ENCODE results near the gene CRIP2. TPM values are rescaled to one million over a fixed set of nuclear protein-coding genes. Genes with fewer than 3 reads are reported as not detected.

The CRIP2 gene
- total and polyA plus RNA-seq, 2 donors (not counting 3 experiments of a cell fraction or from before 2014, with no cell fraction given): 322 to 954 TPM

DNA sequence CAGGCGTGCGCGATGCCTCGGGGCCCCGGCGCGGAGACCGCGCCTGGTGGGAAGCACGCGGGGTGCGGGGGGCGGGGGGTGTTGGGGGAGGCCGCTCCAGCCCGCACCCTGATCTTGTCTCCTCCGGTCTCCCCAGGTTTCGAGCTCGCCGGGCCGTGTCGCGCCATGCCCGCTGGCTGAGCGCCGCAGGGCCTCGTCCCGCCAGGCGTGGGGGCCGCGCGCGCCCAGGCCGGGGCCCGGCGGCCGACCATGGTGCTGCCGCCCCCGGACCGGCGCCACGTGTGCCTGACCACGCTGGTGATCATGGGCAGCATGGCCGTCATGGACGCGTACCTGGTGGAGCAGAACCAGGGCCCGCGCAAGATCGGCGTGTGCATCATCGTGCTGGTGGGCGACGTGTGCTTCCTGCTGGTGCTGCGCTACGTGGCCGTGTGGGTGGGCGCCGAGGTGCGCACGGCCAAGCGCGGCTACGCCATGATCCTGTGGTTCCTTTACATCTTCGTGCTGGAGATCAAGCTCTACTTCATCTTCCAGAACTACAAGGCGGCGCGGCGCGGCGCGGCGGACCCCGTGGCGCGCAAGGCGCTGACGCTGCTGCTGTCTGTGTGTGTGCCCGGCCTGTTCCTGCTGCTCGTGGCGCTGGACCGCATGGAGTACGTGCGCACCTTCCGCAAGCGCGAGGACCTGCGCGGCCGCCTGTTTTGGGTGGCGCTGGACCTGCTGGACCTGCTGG, 54.1 kb downstream of the CRIP2 start:
- H3K9me3 ChIP-seq (replicated peaks; ENCODE audit: control insufficient read depth, insufficient read depth, low read length): no peaks in the 10 kb centered on the region
- no TSS peak for BruUV-seq (replicated peaks)
- peak; percentile 78 for TF ChIP-seq EZH2 (IDR thresholded peaks at IDR 0.05; ENCODE audit: borderline replicate concordance, low read depth, low read length, severe bottlenecking)
- TF ChIP-seq, protein P1, sequence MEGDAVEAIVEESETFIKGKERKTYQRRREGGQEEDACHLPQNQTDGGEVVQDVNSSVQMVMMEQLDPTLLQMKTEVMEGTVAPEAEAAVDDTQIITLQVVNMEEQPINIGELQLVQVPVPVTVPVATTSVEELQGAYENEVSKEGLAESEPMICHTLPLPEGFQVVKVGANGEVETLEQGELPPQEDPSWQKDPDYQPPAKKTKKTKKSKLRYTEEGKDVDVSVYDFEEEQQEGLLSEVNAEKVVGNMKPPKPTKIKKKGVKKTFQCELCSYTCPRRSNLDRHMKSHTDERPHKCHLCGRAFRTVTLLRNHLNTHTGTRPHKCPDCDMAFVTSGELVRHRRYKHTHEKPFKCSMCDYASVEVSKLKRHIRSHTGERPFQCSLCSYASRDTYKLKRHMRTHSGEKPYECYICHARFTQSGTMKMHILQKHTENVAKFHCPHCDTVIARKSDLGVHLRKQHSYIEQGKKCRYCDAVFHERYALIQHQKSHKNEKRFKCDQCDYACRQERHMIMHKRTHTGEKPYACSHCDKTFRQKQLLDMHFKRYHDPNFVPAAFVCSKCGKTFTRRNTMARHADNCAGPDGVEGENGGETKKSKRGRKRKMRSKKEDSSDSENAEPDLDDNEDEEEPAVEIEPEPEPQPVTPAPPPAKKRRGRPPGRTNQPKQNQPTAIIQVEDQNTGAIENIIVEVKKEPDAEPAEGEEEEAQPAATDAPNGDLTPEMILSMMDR (IDR thresholded peaks at IDR 0.05; ENCODE audit: extremely low read depth in 1 of 2, insufficient read depth in 1 of 2, low read depth in 1 of 2, low read length in 2 of 2): no peak
- peak overlapping the region in 2 of 3 experiments; percentile 22 to 29 for H3K4me3 ChIP-seq (replicated peaks in 1 of 3; ENCODE audit: insufficient read depth in 1 of 3, low read depth in 1 of 3, low read length in 3 of 3)
- H3K27me3 ChIP-seq (ENCODE audit: control insufficient read depth in 2 of 2, insufficient read depth in 2 of 2, low read length in 2 of 2): peaks cover 6 to 7% of the 10 kb centered on the region in 2 experiments
- H3K79me2 ChIP-seq (ENCODE audit: control insufficient read depth, insufficient read depth, low read length): no peaks in the 10 kb centered on the region
- H4K20me1 ChIP-seq (replicated peaks; ENCODE audit: control insufficient read depth, extremely low read depth, insufficient read depth, low read length): no peaks in the 10 kb centered on the region
- dilution Hi-C loops (cut with MboI; ENCODE audit: extremely low pct_ligation_motif_present, low sequenced_read_pairs): no loop called here
- no peak for FAIRE-seq
- H3K9me1 ChIP-seq (replicated peaks; ENCODE audit: control insufficient read depth, extremely low read depth, insufficient read depth, low read length): no peaks in the 10 kb centered on the region
- intact Hi-C loops (cut with micrococcal nuclease): loop anchor here (1.0 kb wide), 3 partner anchors 37 to 157 kb away; partner anchors contain the start of gene TEDC1
- ChIA-PET POLR2A (no interaction called here), CTCF (interaction anchor here (0.7 to 2.7 kb wide), 15 partner anchors 8 to 441 kb away, joined by 3 to 35 read pairs (median 4); partner anchors contain the start of gene TEDC1)
- peak; percentile 25 for DNase-seq (ENCODE audit: low read depth, low spot score)
- H3K4me1 ChIP-seq (ENCODE audit: control insufficient read depth, extremely low read depth, insufficient read depth, low read length): peaks cover 17% of the 10 kb centered on the region
- H3K36me3 ChIP-seq (ENCODE audit: control insufficient read depth in 2 of 2, extremely low read depth in 1 of 2, insufficient read depth in 2 of 2, low read length in 2 of 2): no peaks in the 10 kb centered on the region
- no peak overlapping the region for H3K27ac ChIP-seq (ENCODE audit: insufficient read depth, low read depth, low read length)
- no peak overlapping the region for H3K9ac ChIP-seq (replicated peaks; ENCODE audit: extremely low read depth, insufficient read depth, low read length)
- peak overlapping the region; percentile 9 for H3K4me2 ChIP-seq (ENCODE audit: insufficient read depth, low read length)
- peak overlapping the region; percentile 80 for H2AFZ ChIP-seq (ENCODE audit: low read depth, low read length)

DNA sequence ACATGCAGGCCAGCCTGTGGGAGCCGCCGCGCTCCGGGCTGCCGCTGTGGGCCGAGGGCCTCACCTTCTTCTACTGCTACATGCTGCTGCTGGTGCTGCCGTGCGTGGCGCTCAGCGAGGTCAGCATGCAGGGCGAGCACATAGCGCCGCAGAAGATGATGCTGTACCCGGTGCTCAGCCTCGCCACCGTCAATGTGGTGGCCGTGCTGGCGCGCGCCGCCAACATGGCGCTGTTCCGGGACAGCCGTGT, 54.6 kb downstream of the CRIP2 start:
- peak overlapping the region in 1 of 3 experiments; percentile 4 for H3K4me3 ChIP-seq (replicated peaks in 1 of 3; ENCODE audit: insufficient read depth in 1 of 3, low read depth in 1 of 3, low read length in 3 of 3)
- CTCF ChIA-PET: interaction anchor here (1.2 to 2.7 kb wide), 6 partner anchors 36 to 442 kb away, joined by 3 to 35 read pairs (median 10); no protein-coding TSS in a partner anchor
- H3K79me2 ChIP-seq (ENCODE audit: control insufficient read depth, insufficient read depth, low read length): no peaks in the 10 kb centered on the region
- H3K4me2 ChIP-seq (ENCODE audit: insufficient read depth, low read length): no peak overlapping the region
- H3K4me1 ChIP-seq (ENCODE audit: control insufficient read depth, extremely low read depth, insufficient read depth, low read length): peaks cover 17% of the 10 kb centered on the region
- H4K20me1 ChIP-seq (replicated peaks; ENCODE audit: control insufficient read depth, extremely low read depth, insufficient read depth, low read length): no peaks in the 10 kb centered on the region
- peak overlapping the region; percentile 80 for H2AFZ ChIP-seq (ENCODE audit: low read depth, low read length)
- TF ChIP-seq JUN (IDR thresholded peaks at IDR 0.05; ENCODE audit: borderline replicate concordance, insufficient read depth, insufficient read length, low read depth) (no peak), MYC (IDR thresholded peaks at IDR 0.05; ENCODE audit: low read depth, low read length) (no peak), POLR2A (IDR thresholded peaks at IDR 0.05; ENCODE audit: low read depth, low read length) (no peak), FOS (IDR thresholded peaks at IDR 0.05; ENCODE audit: borderline replicate concordance, insufficient read depth, low read length) (no peak)
- H3K27me3 ChIP-seq (ENCODE audit: control insufficient read depth in 2 of 2, insufficient read depth in 2 of 2, low read length in 2 of 2): peaks cover 6 to 7% of the 10 kb centered on the region in 2 experiments
- no peaks in the 10 kb centered on the region for H3K9me3 ChIP-seq (replicated peaks; ENCODE audit: control insufficient read depth, insufficient read depth, low read length)
- dilution Hi-C loops (cut with MboI; ENCODE audit: extremely low pct_ligation_motif_present, low sequenced_read_pairs): no loop called here
- no peak overlapping the region for H3K27ac ChIP-seq (ENCODE audit: insufficient read depth, low read depth, low read length)
- POLR2A ChIA-PET: no interaction called here
- FAIRE-seq (no peak), DNase-seq (ENCODE audit: low read depth, low spot score) (no peak)
- H3K9me1 ChIP-seq (replicated peaks; ENCODE audit: control insufficient read depth, extremely low read depth, insufficient read depth, low read length): no peaks in the 10 kb centered on the region
- H3K9ac ChIP-seq (replicated peaks; ENCODE audit: extremely low read depth, insufficient read depth, low read length): no peak overlapping the region
- intact Hi-C loops (cut with micrococcal nuclease): no loop called here
- no peaks in the 10 kb centered on the region for H3K36me3 ChIP-seq (ENCODE audit: control insufficient read depth in 2 of 2, extremely low read depth in 1 of 2, insufficient read depth in 2 of 2, low read length in 2 of 2)
- BruUV-seq (replicated peaks): no TSS peak

Other genes starting within 250 kb of the CRIP2 start
- gene BTBD6, start 226.3 kb upstream of the CRIP2 start, total RNA-seq: 57.7 and 63.1 TPM in 2 replicates
- 63.1 and 65.0 TPM in 2 replicates for gene BTBD6, start 226.3 kb upstream of the CRIP2 start, polyA plus RNA-seq
- 37.9 and 47.2 TPM in 2 replicates for gene BRF1, start 173.8 kb upstream of the CRIP2 start, total RNA-seq
- gene BRF1, start 173.8 kb upstream of the CRIP2 start, polyA plus RNA-seq: 18.6 and 19.0 TPM in 2 replicates
- gene PACS2, start 160.1 kb upstream of the CRIP2 start, total RNA-seq: 80.1 and 86.3 TPM in 2 replicates
- 52.6 and 52.7 TPM in 2 replicates for gene PACS2, start 160.1 kb upstream of the CRIP2 start, polyA plus RNA-seq
- gene TEX22, start 76.3 kb upstream of the CRIP2 start, total RNA-seq: 1.1 and 2.1 TPM in 2 replicates
- 0.06 and 0.22 TPM in 2 replicates for gene TEX22, start 76.3 kb upstream of the CRIP2 start, polyA plus RNA-seq
- 158 and 167 TPM in 2 replicates for gene MTA1, start 55.0 kb upstream of the CRIP2 start, total RNA-seq
- gene MTA1, start 55.0 kb upstream of the CRIP2 start, polyA plus RNA-seq: 85.2 and 97.2 TPM in 2 replicates
- gene CRIP1, start 12.1 kb downstream of the CRIP2 start, total RNA-seq: 4.8 and 8.1 TPM in 2 replicates
- 3.0 and 3.1 TPM in 2 replicates for gene CRIP1, start 12.1 kb downstream of the CRIP2 start, polyA plus RNA-seq
- gene TEDC1, start 16.4 kb downstream of the CRIP2 start, total RNA-seq: 25.3 and 29.9 TPM in 2 replicates
- 16.5 and 16.8 TPM in 2 replicates for gene TEDC1, start 16.4 kb downstream of the CRIP2 start, polyA plus RNA-seq
- gene TMEM121, start 51.8 kb downstream of the CRIP2 start, total RNA-seq: 4.8 and 5.3 TPM in 2 replicates
- 7.7 and 13.1 TPM in 2 replicates for gene TMEM121, start 51.8 kb downstream of the CRIP2 start, polyA plus RNA-seq

All from endothelial cell of umbilical vein (primary cell).